SK-N-SH (cell line): ENCODE data around the gene CASP8. TPM values are rescaled to one million over a fixed set of nuclear protein-coding genes. Genes with fewer than 3 reads are reported as not detected.

Experiments used
- CTCF ChIA-PET: fragments of 300-600, 350-600 bp; formaldehyde crosslinking; extraction: SDS; loops from one replicate; lab custom pipeline; 2021; lab: Yijun Ruan, JAX
- POLR2A ChIA-PET: fragments of 350-600 bp; sonication (Branson Sonifier 250); formaldehyde crosslinking; extraction: SDS; loops from one replicate; lab custom pipeline; 2020; ENCODE audit warnings: antibody characterized with exemption, inconsistent platforms; lab: Yijun Ruan, JAX
- DNase-seq: peaks from one replicate; pipeline ENCODE4 v3.0.0; 2012
- H2AFZ ChIP-seq: fragments of 200-600 bp; sonication (generic); 2 replicates; pipeline ENCODE4 v1.8.1; 2016; ENCODE audit warnings: antibody characterized with exemption, mild to moderate bottlenecking, low read depth
- H3F3A ChIP-seq: fragments of 200-600 bp; sonication (generic); replicated peaks from 2 replicates; pipeline ENCODE3; 2016; ENCODE audit warnings: antibody characterized with exemption, mild to moderate bottlenecking; ENCODE audit not compliant: insufficient read depth
- H3K27ac ChIP-seq, 2 experiments: fragments of 200-500 bp in 1 of 2; fragments of 200-600 bp in 1 of 2; sonication (Bioruptor generic) in 1 of 2; sonication (generic), shearing (Covaris generic) in 1 of 2; 2 replicates each; pipeline versions ENCODE4 v1.5.1 to v1.6.1; 2014 to 2016; ENCODE audit warnings: low read depth in 2 of 2, inconsistent platforms in 1 of 2, low read length in 1 of 2, mild to moderate bottlenecking in 1 of 2, mixed read lengths in 1 of 2
- H3K27me3 ChIP-seq: fragments of 200-600 bp; sonication (generic), shearing (Covaris generic); 2 replicates; pipeline ENCODE4 v1.6.1; 2016; ENCODE audit warnings: mixed run types; ENCODE audit not compliant: insufficient read depth
- H3K36me3 ChIP-seq, 2 experiments: fragments of 200-500 bp in 1 of 2; fragments of 200-600 bp in 1 of 2; sonication (Bioruptor generic) in 1 of 2; sonication (generic) in 1 of 2; replicated peaks in 1 of 2; 2 replicates each; pipeline versions ENCODE3 to v1.5.1; 2014 to 2016; ENCODE audit warnings: low read length in 1 of 2, mild to moderate bottlenecking in 1 of 2; ENCODE audit not compliant: insufficient read depth in 2 of 2, control insufficient read depth in 1 of 2
- H3K4me1 ChIP-seq, 2 experiments: fragments of 200-500 bp in 1 of 2; fragments of 200-600 bp in 1 of 2; sonication (Bioruptor generic) in 1 of 2; sonication (generic), shearing (Covaris generic) in 1 of 2; 2 replicates each; pipeline versions ENCODE4 v1.5.1 to v1.6.1; 2014 to 2016; ENCODE audit warnings: low read depth in 1 of 2, low read length in 1 of 2, mixed run types in 1 of 2; ENCODE audit not compliant: insufficient read depth in 2 of 2, control insufficient read depth in 1 of 2
- H3K4me2 ChIP-seq: fragments of 200-600 bp; sonication (generic), shearing (Covaris generic); 2 replicates; pipeline ENCODE4 v1.6.1; 2017; ENCODE audit warnings: mixed run types
- H3K4me3 ChIP-seq, 2 experiments: fragments of 200-500 bp in 1 of 2; fragments of 200-600 bp in 1 of 2; sonication (Bioruptor generic) in 1 of 2; sonication (generic), shearing (Covaris generic) in 1 of 2; 2 replicates each; pipeline versions ENCODE4 v1.5.1 to v1.8.1; 2014 to 2016; ENCODE audit warnings: low read depth in 2 of 2, inconsistent platforms in 1 of 2, low read length in 1 of 2, mild to moderate bottlenecking in 1 of 2, mixed read lengths in 1 of 2, moderate library complexity in 1 of 2
- H3K79me2 ChIP-seq: fragments of 200-600 bp; sonication (generic); 2 replicates; pipeline ENCODE4 v1.8.1; 2017; ENCODE audit warnings: mild to moderate bottlenecking; ENCODE audit not compliant: insufficient read depth
- H3K9ac ChIP-seq: fragments of 200-600 bp; sonication (generic); 2 replicates; pipeline ENCODE4 v1.6.1; 2017; ENCODE audit warnings: mixed run types
- H3K9me2 ChIP-seq: fragments of 200-600 bp; sonication (generic); 2 replicates; pipeline ENCODE4 v1.6.1; 2017; ENCODE audit warnings: mixed run types
- H3K9me3 ChIP-seq: fragments of 200-600 bp; sonication (generic); 2 replicates; pipeline ENCODE4 v1.6.1; 2017; ENCODE audit warnings: mixed run types, mild to moderate bottlenecking, moderate library complexity
- H4K20me1 ChIP-seq: fragments of 200-600 bp; sonication (generic); 2 replicates; pipeline ENCODE4 v1.6.1; 2017; ENCODE audit warnings: mild to moderate bottlenecking, mixed run types; ENCODE audit not compliant: insufficient read depth
- CHD2 ChIP-seq: fragments of 150-350 bp; IDR thresholded peaks from 2 replicates; pipeline ENCODE4 v1.6.1; 2018; ENCODE audit warnings: low read length; ENCODE audit not compliant: partially characterized antibody
- ELF1 ChIP-seq: IDR thresholded peaks from 2 replicates; pipeline ENCODE4 v1.4.0; 2012
- EP300 ChIP-seq, 2 experiments: IDR thresholded peaks; 2 replicates each; pipeline versions ENCODE4 v1.4.0 to v1.6.1; 2012; ENCODE audit warnings: borderline replicate concordance in 1 of 2, low read depth in 1 of 2, low read length in 1 of 2
- EZH2phosphoT487 ChIP-seq: fragments of 200-600 bp; sonication (generic); IDR thresholded peaks from 2 replicates; pipeline ENCODE4 v1.6.1; 2017; ENCODE audit warnings: low read depth, mixed run types, mild to moderate bottlenecking, antibody characterized with exemption, moderate library complexity, borderline replicate concordance
- FOSL2 ChIP-seq: IDR thresholded peaks from 2 replicates; pipeline ENCODE4 v1.4.0; 2012; ENCODE audit warnings: low read depth, mild to moderate bottlenecking, moderate library complexity, borderline replicate concordance
- FOXM1 ChIP-seq: IDR thresholded peaks from 2 replicates; pipeline ENCODE4 v1.4.0; 2012; ENCODE audit warnings: low read depth, mild to moderate bottlenecking
- GABPA ChIP-seq: IDR thresholded peaks from 2 replicates; pipeline ENCODE4 v1.4.0; 2012; ENCODE audit warnings: low read depth, mild to moderate bottlenecking
- GATA2 ChIP-seq: sonication (generic); formaldehyde crosslinking; IDR thresholded peaks from 2 replicates; pipeline ENCODE4 v1.5.0; 2020; ENCODE audit warnings: mild to moderate bottlenecking, missing genetic modification reagents
- JUND ChIP-seq: IDR thresholded peaks from 2 replicates; pipeline ENCODE4 v1.4.0; 2012
- MXI1 ChIP-seq: IDR thresholded peaks from 2 replicates; pipeline ENCODE4 v1.6.1; 2012; ENCODE audit warnings: mild to moderate bottlenecking, low read depth, low read length, improper control_type of control experiment
- NFIC ChIP-seq: IDR thresholded peaks from 2 replicates; pipeline ENCODE4 v1.4.0; 2012; ENCODE audit warnings: borderline replicate concordance
- NRF1 ChIP-seq: IDR thresholded peaks from 2 replicates; pipeline ENCODE4 v1.6.1; 2012; ENCODE audit warnings: low read depth, mild to moderate bottlenecking, low read length
- RCOR1 ChIP-seq: fragments of 150-350 bp; IDR thresholded peaks from 2 replicates; pipeline ENCODE4 v1.6.1; 2017; ENCODE audit warnings: antibody characterized with exemption, low read length
- RFX5 ChIP-seq: IDR thresholded peaks from 2 replicates; pipeline ENCODE4 v1.6.1; 2012; ENCODE audit warnings: mild to moderate bottlenecking, improper control_type of control experiment, low read length
- RXRA ChIP-seq: IDR thresholded peaks from 2 replicates; pipeline ENCODE4 v1.4.0; 2012; ENCODE audit warnings: low read depth, mild to moderate bottlenecking, borderline replicate concordance
- TEAD4 ChIP-seq: IDR thresholded peaks from 2 replicates; pipeline ENCODE4 v1.4.0; 2012; ENCODE audit warnings: mild to moderate bottlenecking, borderline replicate concordance; ENCODE audit not compliant: insufficient read depth
- YY1 ChIP-seq: IDR thresholded peaks from 2 replicates; pipeline ENCODE4 v1.4.0; 2012; ENCODE audit warnings: low read depth, mild to moderate bottlenecking
- whole genome bisulfite sequencing: methylation state at CpG from one replicate; pipeline ENCODE4 v1.1.6; 2017; ENCODE audit warnings: low lambda C conversion rate; 5-methylcytosine and 5-hydroxymethylcytosine counted together
- polyA plus RNA-seq, 3 experiments: library from polyadenylated mRNA; depleted of rRNA; stranded (reverse); fragments of >200 nt; gene quantifications; 2 replicates each; pipeline ENCODE4 v1.2.3, GENCODE V29; 2012
- TF ChIP-seq, protein P1 (sequence below): IDR thresholded peaks from 2 replicates; pipeline ENCODE4 v1.4.0; 2012; ENCODE audit warnings: low read depth, borderline replicate concordance
- TF ChIP-seq, protein P2 (sequence below): fragments of 150-350 bp; IDR thresholded peaks from 2 replicates; pipeline ENCODE4 v1.6.1; 2017; ENCODE audit warnings: antibody characterized with exemption, low read length, low read depth, borderline replicate concordance
- TF ChIP-seq, protein P3 (sequence below): IDR thresholded peaks from 2 replicates; pipeline ENCODE4 v1.4.0; 2012; ENCODE audit warnings: low read depth, borderline replicate concordance
- TF ChIP-seq, protein P4 (sequence below): fragments of 200-600 bp; sonication (generic); IDR thresholded peaks from 2 replicates; pipeline ENCODE4 v1.6.1; 2017; ENCODE audit warnings: antibody characterized with exemption, mild to moderate bottlenecking, moderate library complexity
- TF ChIP-seq, protein P5 (sequence below): IDR thresholded peaks from 2 replicates; pipeline ENCODE4; 2012

CASP8 gene
- polyA plus RNA-seq, 1 of the 3 experiments (the other 2 are of a cell fraction) = 13.1 TPM

DNA sequence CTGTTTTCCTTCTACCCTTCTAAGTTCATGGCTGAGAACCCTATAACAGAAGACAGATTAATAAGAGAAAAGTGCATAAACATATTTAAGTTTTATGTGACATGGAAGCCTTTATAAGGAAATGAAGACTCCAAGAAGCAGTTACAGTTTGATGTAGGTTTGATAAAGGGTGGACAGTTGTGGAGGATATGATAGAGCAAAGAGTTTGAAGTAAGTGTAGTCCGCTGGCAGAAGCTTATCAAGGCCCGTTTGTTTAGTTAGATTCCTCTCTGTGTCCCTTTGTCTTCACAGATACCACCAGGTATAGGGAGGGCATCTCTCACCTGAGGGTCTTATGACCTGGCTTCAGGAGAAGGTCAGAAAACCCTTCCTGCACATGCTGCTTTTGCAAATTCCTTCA is 10.4 kb upstream of the CASP8 start:
- CTCF ChIA-PET = no interaction called here

DNA sequence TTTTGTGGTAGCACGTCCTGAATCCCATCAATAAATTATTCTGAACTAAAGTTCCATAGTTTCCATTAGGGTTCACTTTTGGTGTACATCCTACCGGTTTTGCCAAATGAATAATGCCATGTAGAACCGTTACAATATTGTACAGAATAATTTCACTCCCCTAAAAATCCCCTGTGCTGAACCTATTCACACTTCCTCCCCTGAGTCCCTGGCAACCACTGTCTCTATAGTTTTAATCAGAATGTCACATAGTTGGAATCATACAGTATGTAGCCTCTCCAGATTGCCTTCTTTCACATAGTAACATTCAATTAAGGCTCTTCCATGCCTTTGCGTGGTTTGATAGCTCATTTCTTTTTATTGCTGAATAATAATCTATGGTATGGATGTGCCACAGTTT is 9.6 kb upstream of the CASP8 start:
- H3K4me3 ChIP-seq = no peak overlapping the region
- no peaks in the 10 kb centered on the region for H3K4me1 ChIP-seq
- H3K4me2 ChIP-seq = no peak overlapping the region
- no peak for DNase-seq
- no peaks in the 10 kb centered on the region for H3K36me3 ChIP-seq
- H3K27ac ChIP-seq = no peak overlapping the region
- H3K79me2 ChIP-seq = no peaks in the 10 kb centered on the region
- no peaks in the 10 kb centered on the region for H3F3A ChIP-seq
- 78% methylated on average over 4 of the region's 4 CpGs for WGBS
- ChIA-PET POLR2A (no interaction called here), CTCF (no interaction called here)
- H3K9me3 ChIP-seq = no peaks in the 10 kb centered on the region
- no peak overlapping the region for H2AFZ ChIP-seq
- H3K27me3 ChIP-seq = no peaks in the 10 kb centered on the region
- no peak overlapping the region for H3K9ac ChIP-seq
- H3K9me2 ChIP-seq = no peaks in the 10 kb centered on the region
- H4K20me1 ChIP-seq = no peaks in the 10 kb centered on the region
- no peak for TF ChIP-seq EZH2phosphoT487
- no peak for TF ChIP-seq GATA2 (CRISPR knock-in tag)
- no peak for TF ChIP-seq CHD2
- TF ChIP-seq MXI1 = no peak
- no peak for TF ChIP-seq RFX5
- TF ChIP-seq ELF1 = no peak
- no peak for TF ChIP-seq JUND
- TF ChIP-seq GABPA = no peak
- TF ChIP-seq, protein P1, sequence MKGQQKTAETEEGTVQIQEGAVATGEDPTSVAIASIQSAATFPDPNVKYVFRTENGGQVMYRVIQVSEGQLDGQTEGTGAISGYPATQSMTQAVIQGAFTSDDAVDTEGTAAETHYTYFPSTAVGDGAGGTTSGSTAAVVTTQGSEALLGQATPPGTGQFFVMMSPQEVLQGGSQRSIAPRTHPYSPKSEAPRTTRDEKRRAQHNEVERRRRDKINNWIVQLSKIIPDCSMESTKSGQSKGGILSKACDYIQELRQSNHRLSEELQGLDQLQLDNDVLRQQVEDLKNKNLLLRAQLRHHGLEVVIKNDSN = no peak
- TF ChIP-seq EP300 (IDR thresholded peaks at IDR 0.05; ENCODE audit: borderline replicate concordance in 1 of 2, low read depth in 1 of 2, low read length in 1 of 2) = no peak
- no peak for TF ChIP-seq FOXM1
- TF ChIP-seq, protein P2, sequence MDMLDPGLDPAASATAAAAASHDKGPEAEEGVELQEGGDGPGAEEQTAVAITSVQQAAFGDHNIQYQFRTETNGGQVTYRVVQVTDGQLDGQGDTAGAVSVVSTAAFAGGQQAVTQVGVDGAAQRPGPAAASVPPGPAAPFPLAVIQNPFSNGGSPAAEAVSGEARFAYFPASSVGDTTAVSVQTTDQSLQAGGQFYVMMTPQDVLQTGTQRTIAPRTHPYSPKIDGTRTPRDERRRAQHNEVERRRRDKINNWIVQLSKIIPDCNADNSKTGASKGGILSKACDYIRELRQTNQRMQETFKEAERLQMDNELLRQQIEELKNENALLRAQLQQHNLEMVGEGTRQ = no peak

More for the DNA sequence above, 10.4 kb upstream of the CASP8 start:
- no peaks in the 10 kb centered on the region for H3K27me3 ChIP-seq
- 42% methylated on average over 2 of the region's 2 CpGs for WGBS
- H3K79me2 ChIP-seq = no peaks in the 10 kb centered on the region
- H3K36me3 ChIP-seq = no peaks in the 10 kb centered on the region
- H3K4me1 ChIP-seq = no peaks in the 10 kb centered on the region
- no peak overlapping the region for H3K4me2 ChIP-seq
- H3K27ac ChIP-seq = no peak overlapping the region
- DNase-seq = no peak
- TF ChIP-seq FOSL2 (no peak), YY1 (no peak), RCOR1 (no peak), RXRA (no peak), TEAD4 (no peak), NFIC (no peak), GABPA (no peak), EP300 (IDR thresholded peaks at IDR 0.05; ENCODE audit: borderline replicate concordance in 1 of 2, low read depth in 1 of 2, low read length in 1 of 2) (no peak), NRF1 (no peak)
- TF ChIP-seq, protein P3, sequence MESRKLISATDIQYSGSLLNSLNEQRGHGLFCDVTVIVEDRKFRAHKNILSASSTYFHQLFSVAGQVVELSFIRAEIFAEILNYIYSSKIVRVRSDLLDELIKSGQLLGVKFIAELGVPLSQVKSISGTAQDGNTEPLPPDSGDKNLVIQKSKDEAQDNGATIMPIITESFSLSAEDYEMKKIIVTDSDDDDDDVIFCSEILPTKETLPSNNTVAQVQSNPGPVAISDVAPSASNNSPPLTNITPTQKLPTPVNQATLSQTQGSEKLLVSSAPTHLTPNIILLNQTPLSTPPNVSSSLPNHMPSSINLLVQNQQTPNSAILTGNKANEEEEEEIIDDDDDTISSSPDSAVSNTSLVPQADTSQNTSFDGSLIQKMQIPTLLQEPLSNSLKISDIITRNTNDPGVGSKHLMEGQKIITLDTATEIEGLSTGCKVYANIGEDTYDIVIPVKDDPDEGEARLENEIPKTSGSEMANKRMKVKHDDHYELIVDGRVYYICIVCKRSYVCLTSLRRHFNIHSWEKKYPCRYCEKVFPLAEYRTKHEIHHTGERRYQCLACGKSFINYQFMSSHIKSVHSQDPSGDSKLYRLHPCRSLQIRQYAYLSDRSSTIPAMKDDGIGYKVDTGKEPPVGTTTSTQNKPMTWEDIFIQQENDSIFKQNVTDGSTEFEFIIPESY = no peak
- TF ChIP-seq, protein P4, sequence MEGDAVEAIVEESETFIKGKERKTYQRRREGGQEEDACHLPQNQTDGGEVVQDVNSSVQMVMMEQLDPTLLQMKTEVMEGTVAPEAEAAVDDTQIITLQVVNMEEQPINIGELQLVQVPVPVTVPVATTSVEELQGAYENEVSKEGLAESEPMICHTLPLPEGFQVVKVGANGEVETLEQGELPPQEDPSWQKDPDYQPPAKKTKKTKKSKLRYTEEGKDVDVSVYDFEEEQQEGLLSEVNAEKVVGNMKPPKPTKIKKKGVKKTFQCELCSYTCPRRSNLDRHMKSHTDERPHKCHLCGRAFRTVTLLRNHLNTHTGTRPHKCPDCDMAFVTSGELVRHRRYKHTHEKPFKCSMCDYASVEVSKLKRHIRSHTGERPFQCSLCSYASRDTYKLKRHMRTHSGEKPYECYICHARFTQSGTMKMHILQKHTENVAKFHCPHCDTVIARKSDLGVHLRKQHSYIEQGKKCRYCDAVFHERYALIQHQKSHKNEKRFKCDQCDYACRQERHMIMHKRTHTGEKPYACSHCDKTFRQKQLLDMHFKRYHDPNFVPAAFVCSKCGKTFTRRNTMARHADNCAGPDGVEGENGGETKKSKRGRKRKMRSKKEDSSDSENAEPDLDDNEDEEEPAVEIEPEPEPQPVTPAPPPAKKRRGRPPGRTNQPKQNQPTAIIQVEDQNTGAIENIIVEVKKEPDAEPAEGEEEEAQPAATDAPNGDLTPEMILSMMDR = no peak
- TF ChIP-seq, protein P5, sequence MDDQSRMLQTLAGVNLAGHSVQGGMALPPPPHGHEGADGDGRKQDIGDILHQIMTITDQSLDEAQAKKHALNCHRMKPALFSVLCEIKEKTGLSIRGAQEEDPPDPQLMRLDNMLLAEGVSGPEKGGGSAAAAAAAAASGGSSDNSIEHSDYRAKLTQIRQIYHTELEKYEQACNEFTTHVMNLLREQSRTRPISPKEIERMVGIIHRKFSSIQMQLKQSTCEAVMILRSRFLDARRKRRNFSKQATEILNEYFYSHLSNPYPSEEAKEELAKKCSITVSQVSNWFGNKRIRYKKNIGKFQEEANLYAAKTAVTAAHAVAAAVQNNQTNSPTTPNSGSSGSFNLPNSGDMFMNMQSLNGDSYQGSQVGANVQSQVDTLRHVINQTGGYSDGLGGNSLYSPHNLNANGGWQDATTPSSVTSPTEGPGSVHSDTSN = no peak
- no peaks in the 10 kb centered on the region for H3K9me2 ChIP-seq
- POLR2A ChIA-PET = no interaction called here
- no peaks in the 10 kb centered on the region for H4K20me1 ChIP-seq
- no peak overlapping the region for H2AFZ ChIP-seq
- H3F3A ChIP-seq = no peaks in the 10 kb centered on the region
- no peak overlapping the region for H3K4me3 ChIP-seq
- H3K9me3 ChIP-seq = no peaks in the 10 kb centered on the region
- H3K9ac ChIP-seq = no peak overlapping the region
